ENCODE results near the gene RIC8B. TPM values are rescaled to one million over a fixed set of nuclear protein-coding genes. Genes with fewer than 3 reads are reported as not detected.
A peak's percentile ranks its signal among the peaks of the same experiment; 100 is the strongest.

RIC8B gene
- total and polyA plus RNA-seq, 2 of the 13 experiments (the other 11 are each of a cell fraction or from before 2014, with no cell fraction given): 5.1 to 7.5 TPM

DNA sequence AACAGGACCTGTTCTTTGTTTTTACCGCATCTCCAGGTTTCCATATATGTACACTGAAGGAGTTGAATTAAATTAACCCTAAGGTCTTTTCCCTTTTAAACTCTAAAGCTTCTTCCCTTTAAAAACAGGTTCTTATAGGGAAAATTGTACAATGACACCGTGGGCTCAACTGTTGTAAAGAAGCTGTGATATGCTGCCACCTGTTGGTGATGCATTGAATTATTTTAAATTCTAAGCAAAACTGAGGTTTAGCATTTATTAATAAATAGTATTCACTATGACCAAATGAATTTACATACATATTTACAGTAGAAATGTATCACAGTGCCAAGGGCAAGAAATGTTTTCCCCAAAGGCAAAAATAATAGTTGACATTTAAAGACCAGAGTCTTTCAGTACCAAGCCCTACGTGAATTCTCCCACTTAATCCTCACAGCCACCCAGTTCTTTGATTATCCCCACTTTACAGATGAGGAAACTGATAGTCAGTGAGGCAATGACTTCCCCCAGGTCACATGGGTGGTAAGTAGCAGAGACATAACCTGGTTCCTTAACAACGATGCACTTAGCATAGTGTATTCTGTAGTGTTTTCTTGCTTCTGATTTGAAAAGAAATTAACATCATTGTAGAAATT lies 145.5 kb downstream of the RIC8B start (continued):
- TF ChIP-seq, protein P1, sequence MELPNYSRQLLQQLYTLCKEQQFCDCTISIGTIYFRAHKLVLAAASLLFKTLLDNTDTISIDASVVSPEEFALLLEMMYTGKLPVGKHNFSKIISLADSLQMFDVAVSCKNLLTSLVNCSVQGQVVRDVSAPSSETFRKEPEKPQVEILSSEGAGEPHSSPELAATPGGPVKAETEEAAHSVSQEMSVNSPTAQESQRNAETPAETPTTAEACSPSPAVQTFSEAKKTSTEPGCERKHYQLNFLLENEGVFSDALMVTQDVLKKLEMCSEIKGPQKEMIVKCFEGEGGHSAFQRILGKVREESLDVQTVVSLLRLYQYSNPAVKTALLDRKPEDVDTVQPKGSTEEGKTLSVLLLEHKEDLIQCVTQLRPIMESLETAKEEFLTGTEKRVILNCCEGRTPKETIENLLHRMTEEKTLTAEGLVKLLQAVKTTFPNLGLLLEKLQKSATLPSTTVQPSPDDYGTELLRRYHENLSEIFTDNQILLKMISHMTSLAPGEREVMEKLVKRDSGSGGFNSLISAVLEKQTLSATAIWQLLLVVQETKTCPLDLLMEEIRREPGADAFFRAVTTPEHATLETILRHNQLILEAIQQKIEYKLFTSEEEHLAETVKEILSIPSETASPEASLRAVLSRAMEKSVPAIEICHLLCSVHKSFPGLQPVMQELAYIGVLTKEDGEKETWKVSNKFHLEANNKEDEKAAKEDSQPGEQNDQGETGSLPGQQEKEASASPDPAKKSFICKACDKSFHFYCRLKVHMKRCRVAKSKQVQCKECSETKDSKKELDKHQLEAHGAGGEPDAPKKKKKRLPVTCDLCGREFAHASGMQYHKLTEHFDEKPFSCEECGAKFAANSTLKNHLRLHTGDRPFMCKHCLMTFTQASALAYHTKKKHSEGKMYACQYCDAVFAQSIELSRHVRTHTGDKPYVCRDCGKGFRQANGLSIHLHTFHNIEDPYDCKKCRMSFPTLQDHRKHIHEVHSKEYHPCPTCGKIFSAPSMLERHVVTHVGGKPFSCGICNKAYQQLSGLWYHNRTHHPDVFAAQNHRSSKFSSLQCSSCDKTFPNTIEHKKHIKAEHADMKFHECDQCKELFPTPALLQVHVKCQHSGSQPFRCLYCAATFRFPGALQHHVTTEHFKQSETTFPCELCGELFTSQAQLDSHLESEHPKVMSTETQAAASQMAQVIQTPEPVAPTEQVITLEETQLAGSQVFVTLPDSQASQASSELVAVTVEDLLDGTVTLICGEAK (IDR thresholded peaks at IDR 0.05): no peak
- TF ChIP-seq, protein P1 (CRISPR knock-in tag; IDR thresholded peaks at IDR 0.05): no peak
- TF ChIP-seq ZFP41 (CRISPR knock-in tag; IDR thresholded peaks at IDR 0.05; ENCODE audit: borderline replicate concordance) (no peak), YEATS4 (CRISPR knock-in tag; IDR thresholded peaks at IDR 0.05; ENCODE audit: borderline replicate concordance) (no peak), ZNF333 (CRISPR knock-in tag; IDR thresholded peaks at IDR 0.05; ENCODE audit: borderline replicate concordance) (no peak), ZNF382 (CRISPR knock-in tag; IDR thresholded peaks at IDR 0.05; ENCODE audit: borderline replicate concordance) (no peak), STAG1 (CRISPR knock-in tag; IDR thresholded peaks at IDR 0.05) (peak; percentile 76), MAF1 (CRISPR knock-in tag; IDR thresholded peaks at IDR 0.05; ENCODE audit: borderline replicate concordance) (no peak), SNAPC2 (CRISPR knock-in tag; IDR thresholded peaks at IDR 0.05) (no peak), SMARCE1 (IDR thresholded peaks at IDR 0.05; ENCODE audit: borderline replicate concordance) (no peak), ZNF629 (CRISPR knock-in tag; conservative IDR thresholded peaks at IDR 0.05) (0 out of 2 replicates have a peak, but pooled peaks have one; percentile 41), ZNF563 (CRISPR knock-in tag; IDR thresholded peaks at IDR 0.05) (no peak), RAD21 (CRISPR knock-in tag; IDR thresholded peaks at IDR 0.05) (peak; percentile 48)
- TF ChIP-seq, protein P2, sequence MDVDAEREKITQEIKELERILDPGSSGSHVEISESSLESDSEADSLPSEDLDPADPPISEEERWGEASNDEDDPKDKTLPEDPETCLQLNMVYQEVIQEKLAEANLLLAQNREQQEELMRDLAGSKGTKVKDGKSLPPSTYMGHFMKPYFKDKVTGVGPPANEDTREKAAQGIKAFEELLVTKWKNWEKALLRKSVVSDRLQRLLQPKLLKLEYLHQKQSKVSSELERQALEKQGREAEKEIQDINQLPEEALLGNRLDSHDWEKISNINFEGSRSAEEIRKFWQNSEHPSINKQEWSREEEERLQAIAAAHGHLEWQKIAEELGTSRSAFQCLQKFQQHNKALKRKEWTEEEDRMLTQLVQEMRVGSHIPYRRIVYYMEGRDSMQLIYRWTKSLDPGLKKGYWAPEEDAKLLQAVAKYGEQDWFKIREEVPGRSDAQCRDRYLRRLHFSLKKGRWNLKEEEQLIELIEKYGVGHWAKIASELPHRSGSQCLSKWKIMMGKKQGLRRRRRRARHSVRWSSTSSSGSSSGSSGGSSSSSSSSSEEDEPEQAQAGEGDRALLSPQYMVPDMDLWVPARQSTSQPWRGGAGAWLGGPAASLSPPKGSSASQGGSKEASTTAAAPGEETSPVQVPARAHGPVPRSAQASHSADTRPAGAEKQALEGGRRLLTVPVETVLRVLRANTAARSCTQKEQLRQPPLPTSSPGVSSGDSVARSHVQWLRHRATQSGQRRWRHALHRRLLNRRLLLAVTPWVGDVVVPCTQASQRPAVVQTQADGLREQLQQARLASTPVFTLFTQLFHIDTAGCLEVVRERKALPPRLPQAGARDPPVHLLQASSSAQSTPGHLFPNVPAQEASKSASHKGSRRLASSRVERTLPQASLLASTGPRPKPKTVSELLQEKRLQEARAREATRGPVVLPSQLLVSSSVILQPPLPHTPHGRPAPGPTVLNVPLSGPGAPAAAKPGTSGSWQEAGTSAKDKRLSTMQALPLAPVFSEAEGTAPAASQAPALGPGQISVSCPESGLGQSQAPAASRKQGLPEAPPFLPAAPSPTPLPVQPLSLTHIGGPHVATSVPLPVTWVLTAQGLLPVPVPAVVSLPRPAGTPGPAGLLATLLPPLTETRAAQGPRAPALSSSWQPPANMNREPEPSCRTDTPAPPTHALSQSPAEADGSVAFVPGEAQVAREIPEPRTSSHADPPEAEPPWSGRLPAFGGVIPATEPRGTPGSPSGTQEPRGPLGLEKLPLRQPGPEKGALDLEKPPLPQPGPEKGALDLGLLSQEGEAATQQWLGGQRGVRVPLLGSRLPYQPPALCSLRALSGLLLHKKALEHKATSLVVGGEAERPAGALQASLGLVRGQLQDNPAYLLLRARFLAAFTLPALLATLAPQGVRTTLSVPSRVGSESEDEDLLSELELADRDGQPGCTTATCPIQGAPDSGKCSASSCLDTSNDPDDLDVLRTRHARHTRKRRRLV (CRISPR knock-in tag; IDR thresholded peaks at IDR 0.05): no peak
- TF ChIP-seq, protein P3, sequence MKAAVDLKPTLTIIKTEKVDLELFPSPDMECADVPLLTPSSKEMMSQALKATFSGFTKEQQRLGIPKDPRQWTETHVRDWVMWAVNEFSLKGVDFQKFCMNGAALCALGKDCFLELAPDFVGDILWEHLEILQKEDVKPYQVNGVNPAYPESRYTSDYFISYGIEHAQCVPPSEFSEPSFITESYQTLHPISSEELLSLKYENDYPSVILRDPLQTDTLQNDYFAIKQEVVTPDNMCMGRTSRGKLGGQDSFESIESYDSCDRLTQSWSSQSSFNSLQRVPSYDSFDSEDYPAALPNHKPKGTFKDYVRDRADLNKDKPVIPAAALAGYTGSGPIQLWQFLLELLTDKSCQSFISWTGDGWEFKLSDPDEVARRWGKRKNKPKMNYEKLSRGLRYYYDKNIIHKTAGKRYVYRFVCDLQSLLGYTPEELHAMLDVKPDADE (CRISPR knock-in tag; IDR thresholded peaks at IDR 0.05): no peak

All from HepG2 (cell line).